Astrocyte (in vitro differentiated cells and primary cell): ENCODE measurements around the gene MKI67.

Experiments
- EZH2 ChIP-seq: IDR thresholded peaks from 2 replicates; pipeline ENCODE4 v1.6.1; 2012; ENCODE audit warnings: mild to moderate bottlenecking, low read length, inconsistent platforms; ENCODE audit not compliant: insufficient read depth
- TF ChIP-seq, protein P1 (sequence below): IDR thresholded peaks from 2 replicates; pipeline ENCODE4 v1.5.1; 2011; ENCODE audit warnings: low read depth, mild to moderate bottlenecking, inconsistent platforms, low read length, moderate library complexity; ENCODE audit not compliant: insufficient read depth

DNA sequence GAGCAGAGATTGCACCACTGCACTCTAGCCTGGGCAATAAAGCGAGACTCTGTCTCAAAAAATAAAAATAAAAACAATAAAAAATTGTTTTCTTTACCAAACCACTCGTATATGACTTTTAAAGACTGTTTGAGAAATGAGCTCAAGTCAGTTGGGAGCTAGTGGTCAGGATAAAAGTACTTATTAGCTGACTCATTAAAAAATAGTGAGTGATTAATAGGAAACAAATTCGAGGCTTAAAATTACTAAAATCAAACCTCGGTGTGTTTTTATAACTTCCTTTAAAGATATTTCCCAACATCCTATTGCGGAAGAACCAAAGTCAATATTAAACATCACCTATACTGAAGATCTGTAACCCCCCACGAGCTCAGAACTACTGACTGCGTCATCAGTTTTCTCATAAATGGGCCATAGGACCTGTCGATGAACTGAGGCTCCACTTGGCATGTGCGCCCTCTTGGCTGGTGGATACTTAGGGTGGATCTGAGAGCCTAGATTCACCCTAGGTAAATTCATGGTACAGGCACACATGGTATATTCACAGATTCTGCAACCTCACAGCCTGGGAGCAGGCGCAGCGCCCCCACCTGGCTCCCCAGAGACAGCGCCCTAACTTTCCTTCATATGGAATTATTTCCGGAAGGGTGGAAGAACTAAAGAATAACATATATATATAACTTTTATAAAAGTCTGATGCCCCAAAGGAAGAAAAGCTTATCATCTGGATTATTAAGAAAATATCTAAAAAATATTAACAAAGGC is 9.2 kb downstream of the MKI67 start:
- TF ChIP-seq, protein P1, sequence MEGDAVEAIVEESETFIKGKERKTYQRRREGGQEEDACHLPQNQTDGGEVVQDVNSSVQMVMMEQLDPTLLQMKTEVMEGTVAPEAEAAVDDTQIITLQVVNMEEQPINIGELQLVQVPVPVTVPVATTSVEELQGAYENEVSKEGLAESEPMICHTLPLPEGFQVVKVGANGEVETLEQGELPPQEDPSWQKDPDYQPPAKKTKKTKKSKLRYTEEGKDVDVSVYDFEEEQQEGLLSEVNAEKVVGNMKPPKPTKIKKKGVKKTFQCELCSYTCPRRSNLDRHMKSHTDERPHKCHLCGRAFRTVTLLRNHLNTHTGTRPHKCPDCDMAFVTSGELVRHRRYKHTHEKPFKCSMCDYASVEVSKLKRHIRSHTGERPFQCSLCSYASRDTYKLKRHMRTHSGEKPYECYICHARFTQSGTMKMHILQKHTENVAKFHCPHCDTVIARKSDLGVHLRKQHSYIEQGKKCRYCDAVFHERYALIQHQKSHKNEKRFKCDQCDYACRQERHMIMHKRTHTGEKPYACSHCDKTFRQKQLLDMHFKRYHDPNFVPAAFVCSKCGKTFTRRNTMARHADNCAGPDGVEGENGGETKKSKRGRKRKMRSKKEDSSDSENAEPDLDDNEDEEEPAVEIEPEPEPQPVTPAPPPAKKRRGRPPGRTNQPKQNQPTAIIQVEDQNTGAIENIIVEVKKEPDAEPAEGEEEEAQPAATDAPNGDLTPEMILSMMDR, result no peak
- no peak for TF ChIP-seq EZH2
